Smooth muscle cell (in vitro differentiated cells): ENCODE measurements around the gene AGFG2. TPM values are rescaled to one million over a fixed set of nuclear protein-coding genes. Genes with fewer than 3 reads are reported as not detected.
"Not testable (repeated sequence)": the region's sequence is repeated elsewhere in the genome, so short reads cannot be mapped to it uniquely, and the experiment has no call there.

Experiments
- DNase-seq: peaks from one replicate; lab custom pipeline; 2025; ENCODE audit not compliant: unreplicated experiment; lab: John Stamatoyannopoulos, UW
- H2AFZ ChIP-seq: fragments of 200-600 bp; sonication (generic); 2 replicates; pipeline ENCODE4 v1.6.0; 2016; ENCODE audit warnings: antibody characterized with exemption, low read depth, mild to moderate bottlenecking
- H3F3A ChIP-seq: fragments of 200-600 bp; sonication (generic); 2 replicates; pipeline ENCODE4 v1.6.0; 2017; ENCODE audit warnings: antibody characterized with exemption, low read depth
- H3K27ac ChIP-seq: fragments of 200-600 bp; sonication (generic); 2 replicates; pipeline ENCODE4 v1.5.1; 2016; ENCODE audit warnings: low read depth, mild to moderate bottlenecking
- H3K27me3 ChIP-seq: fragments of 200-600 bp; sonication (generic); 2 replicates; pipeline ENCODE4 v1.6.1; 2016; ENCODE audit warnings: low read depth, mild to moderate bottlenecking
- H3K36me3 ChIP-seq: fragments of 200-600 bp; sonication (generic); 2 replicates; pipeline ENCODE4 v1.5.1; 2016; ENCODE audit warnings: low read depth
- H3K4me1 ChIP-seq: fragments of 200-600 bp; sonication (generic); 2 replicates; pipeline ENCODE4 v1.5.1; 2016; ENCODE audit warnings: low read depth
- H3K4me2 ChIP-seq: fragments of 200-600 bp; sonication (generic); 2 replicates; pipeline ENCODE4 v1.6.0; 2016; ENCODE audit warnings: mild to moderate bottlenecking
- H3K4me3 ChIP-seq: fragments of 200-600 bp; sonication (generic); 2 replicates; pipeline ENCODE4 v1.5.1; 2016; ENCODE audit warnings: mild to moderate bottlenecking
- H3K79me2 ChIP-seq: fragments of 200-600 bp; sonication (generic); 2 replicates; pipeline ENCODE4 v1.6.0; 2016; ENCODE audit warnings: low read depth, mild to moderate bottlenecking
- H3K9ac ChIP-seq: fragments of 200-600 bp; sonication (generic); 2 replicates; pipeline ENCODE4 v1.6.0; 2016; ENCODE audit warnings: low read depth
- H3K9me3 ChIP-seq: fragments of 200-600 bp; sonication (generic); replicated peaks from 2 replicates; pipeline ENCODE4 v1.5.1; 2016; ENCODE audit warnings: low read depth
- H4K20me1 ChIP-seq: fragments of 200-600 bp; sonication (generic); 2 replicates; pipeline ENCODE4 v1.6.0; 2016; ENCODE audit warnings: low read depth
- CTCF ChIP-seq: fragments of 200-600 bp; sonication (generic); IDR thresholded peaks from 2 replicates; pipeline ENCODE4 v1.5.1; 2017; ENCODE audit warnings: borderline replicate concordance, mild to moderate bottlenecking, antibody characterized with exemption; ENCODE audit not compliant: insufficient read depth, poor library complexity, severe bottlenecking
- WGBS: methylation state at CpG from one replicate; pipeline ENCODE4 v1.1.7; 2016; ENCODE audit warnings: low lambda C conversion rate; 5-methylcytosine and 5-hydroxymethylcytosine counted together
- polyA plus RNA-seq: library from polyadenylated mRNA; unstranded; fragments of >200 nt; fragmentation: Nextera tagmentation; extraction: Ambion mirVana; gene quantifications from 2 replicates; pipeline ENCODE4 v1.2.1, GENCODE V29; 2016
- total RNA-seq: library from RNA; depleted of rRNA; stranded (reverse); fragments of >200 nt; gene quantifications from 2 replicates; pipeline ENCODE4 v1.2.3, GENCODE V29; 2014

Gene AGFG2
- total and polyA plus RNA-seq, 2 experiments from 2014 or later: 2.7 to 8.4 TPM

DNA sequence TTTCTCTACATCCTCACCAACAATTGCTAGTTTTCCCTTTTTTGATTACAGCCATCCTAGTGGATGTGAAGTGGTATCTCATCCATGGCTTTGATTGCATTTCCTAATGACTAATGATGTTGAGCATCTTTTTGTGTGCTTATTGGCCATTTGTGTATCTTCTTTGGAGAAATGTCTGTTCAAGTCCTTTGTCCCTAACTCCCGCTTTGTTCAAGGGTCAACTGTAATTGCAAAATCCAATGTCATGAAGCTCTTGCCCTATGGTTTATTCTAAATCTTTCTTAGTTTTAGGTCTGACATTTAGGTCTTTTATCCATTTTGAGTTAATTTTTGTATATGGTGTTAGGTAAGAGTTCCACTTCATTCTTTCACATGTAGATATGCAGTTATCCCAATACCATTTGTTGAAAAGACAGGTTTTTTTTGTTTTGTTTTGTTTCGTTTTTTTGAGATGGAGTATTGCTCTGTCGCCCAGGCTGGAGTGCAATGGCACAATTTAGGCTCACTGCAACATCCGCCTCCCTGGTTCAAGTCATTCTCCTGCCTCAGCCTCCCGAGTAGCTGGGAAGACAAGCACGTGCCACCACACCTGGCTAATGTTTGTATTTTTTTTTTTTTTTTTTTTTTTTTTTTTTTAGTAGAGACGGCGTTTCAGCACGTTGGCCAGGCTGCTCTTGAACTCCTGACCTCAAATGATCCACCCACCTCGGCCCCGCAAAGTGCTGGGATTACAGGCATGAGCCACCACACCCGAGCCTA lies 10.7 kb upstream of the AGFG2 start:
- not testable (repeated sequence) for H3K4me3 ChIP-seq, H3K79me2 ChIP-seq, H3K4me1 ChIP-seq, H2AFZ ChIP-seq, H3K36me3 ChIP-seq, H3K27ac ChIP-seq, DNase-seq, H3F3A ChIP-seq, H3K9me3 ChIP-seq, H4K20me1 ChIP-seq, H3K9ac ChIP-seq, H3K27me3 ChIP-seq, H3K4me2 ChIP-seq
- 79% methylated on average over 12 of the region's 12 CpGs for WGBS

- H4K20me1 ChIP-seq: no peaks in the 10 kb centered on the region
- H3K27ac ChIP-seq: no peak overlapping the region
- H3K9ac ChIP-seq: no peak overlapping the region
- no peak overlapping the region for H3K4me3 ChIP-seq
- 93% methylated on average over 14 of the region's 14 CpGs for WGBS
- no peaks in the 10 kb centered on the region for H3K4me1 ChIP-seq
- H3K79me2 ChIP-seq: no peaks in the 10 kb centered on the region
- no peak for DNase-seq
- TF ChIP-seq CTCF: no peak
- H3K36me3 ChIP-seq: no peaks in the 10 kb centered on the region
- H3K9me3 ChIP-seq: no peaks in the 10 kb centered on the region
- no peak overlapping the region for H3K4me2 ChIP-seq
- no peaks in the 10 kb centered on the region for H3K27me3 ChIP-seq
- no peaks in the 10 kb centered on the region for H3F3A ChIP-seq
- no peak overlapping the region for H2AFZ ChIP-seq
These were observed 6.6 kb upstream of the AGFG2 start for GRCh38 chr7:100532165-100533022.

DNA sequence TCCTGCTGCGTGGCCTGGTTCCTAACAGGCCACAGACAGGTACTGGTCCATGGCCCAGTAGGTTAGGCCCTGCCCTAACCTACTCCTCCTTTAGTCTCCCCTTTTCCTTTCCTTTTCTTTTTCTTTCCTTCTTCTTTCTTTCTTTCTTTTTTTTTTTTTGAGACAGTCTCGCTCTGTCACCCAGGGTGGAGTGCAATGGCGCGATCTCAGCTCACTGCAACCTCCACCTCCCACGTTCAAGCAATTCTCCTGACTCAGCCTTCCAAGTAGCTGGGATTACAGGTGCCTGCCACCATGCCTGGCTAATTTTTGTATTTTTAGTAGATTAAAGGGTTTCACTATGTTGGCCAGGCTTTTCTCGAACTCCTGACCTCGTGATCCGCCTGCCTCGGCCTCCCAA lies 3.0 kb upstream of the AGFG2 start:
- not testable (repeated sequence) for H3K27ac ChIP-seq, H3K4me3 ChIP-seq, H3K9me3 ChIP-seq, H2AFZ ChIP-seq, H3K4me2 ChIP-seq, DNase-seq, H4K20me1 ChIP-seq, H3F3A ChIP-seq, H3K36me3 ChIP-seq, H3K9ac ChIP-seq, H3K4me1 ChIP-seq, H3K27me3 ChIP-seq, H3K79me2 ChIP-seq
- WGBS: over 99% methylated on average over 9 of the region's 9 CpGs

DNA sequence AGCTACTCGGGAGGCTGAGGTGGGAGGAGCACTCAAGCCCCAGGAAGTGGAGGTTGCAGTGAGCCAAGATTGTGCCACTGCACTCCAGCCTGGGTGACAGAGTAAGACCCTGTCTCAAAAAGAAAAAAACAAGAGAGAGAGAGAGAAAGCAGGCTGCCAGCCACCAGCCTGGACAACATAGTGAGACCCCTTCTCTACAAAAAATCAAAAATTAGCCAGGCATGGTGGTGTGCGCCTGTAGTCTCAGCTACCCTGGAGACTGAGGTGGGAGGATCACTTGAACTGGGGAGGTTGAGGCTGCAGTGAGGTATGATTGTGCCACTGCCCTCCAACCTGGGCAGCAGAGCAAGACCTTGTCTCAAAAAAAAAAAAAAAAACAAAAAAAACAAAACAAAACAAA lies 2.3 kb upstream of the AGFG2 start:
- not testable (repeated sequence) for H3K4me2 ChIP-seq, H3K36me3 ChIP-seq, H2AFZ ChIP-seq, H3K4me3 ChIP-seq, H3K27me3 ChIP-seq, H4K20me1 ChIP-seq, H3K27ac ChIP-seq, H3K79me2 ChIP-seq, DNase-seq, H3F3A ChIP-seq, H3K4me1 ChIP-seq, H3K9me3 ChIP-seq, H3K9ac ChIP-seq
- WGBS: 93% methylated on average over 2 of the region's 2 CpGs

- H3K9ac ChIP-seq: peak overlapping the region; percentile 42
- peak overlapping the region; percentile 48 for H3K27ac ChIP-seq
- WGBS: 13% methylated on average over 8 of the region's 8 CpGs
These were observed 702 bp upstream of the AGFG2 start for GRCh38 chr7:100538348-100538653.

More at GRCh38 chr7:100538348-100538653, 702 bp upstream of the AGFG2 start:
- no peak for DNase-seq
- Histone ChIP-seq H3K27me3 (no peaks in the 10 kb centered on the region), H3K4me2 (peak overlapping the region; percentile 83), H3K9me3 (no peaks in the 10 kb centered on the region), H2AFZ (peak overlapping the region; percentile 94), H4K20me1 (no peaks in the 10 kb centered on the region), H3K36me3 (no peaks in the 10 kb centered on the region), H3K79me2 (no peaks in the 10 kb centered on the region), H3K4me3 (peak overlapping the region; percentile 40), H3F3A (no peaks in the 10 kb centered on the region), H3K4me1 (peaks cover 4% of the 10 kb centered on the region)
- TF ChIP-seq CTCF: no peak
